ENCODE data around the gene EXOC6B.

GRCh38 chr2:72157871-72158771, 667.7 kb downstream of the EXOC6B start:
- TF ChIP-seq CTCF (IDR thresholded peaks at IDR 0.05) (no peak), POLR2AphosphoS5 (IDR thresholded peaks at IDR 0.05) (no peak)

All from prostate gland (tissue), 2 donors.